NCI-H1930 (cell line): ENCODE results near the gene MORF4L1.
"Not testable (repeated sequence)": the region's sequence is repeated elsewhere in the genome, so short reads cannot be mapped to it uniquely, and the experiment has no call there.

Source experiments
- DNase-seq, 2 experiments: peaks; one replicate each; lab custom pipeline; 2025; lab: John Stamatoyannopoulos, UW

Gene MORF4L1

GRCh38 chr15:78927077-78927790, 54.5 kb downstream of the MORF4L1 start:
- no peak for DNase-seq

GRCh38 chr15:78928176-78928575, 55.5 kb downstream of the MORF4L1 start:
- not testable (repeated sequence) for DNase-seq

GRCh38 chr15:78928616-78929093, 56.0 kb downstream of the MORF4L1 start:
- DNase-seq: no peak

- no peak for DNase-seq
Measured at GRCh38 chr15:78929536-78930264, 57.0 kb downstream of the MORF4L1 start.

- DNase-seq: no peak
Measured at GRCh38 chr15:78930577-78931388, 58.1 kb downstream of the MORF4L1 start.

- DNase-seq: no peak
Measured at GRCh38 chr15:78931439-78932257, 59.0 kb downstream of the MORF4L1 start.

GRCh38 chr15:78932258-78932808, 59.6 kb downstream of the MORF4L1 start:
- no peak for DNase-seq

GRCh38 chr15:78933187-78933822, 60.6 kb downstream of the MORF4L1 start:
- no peak for DNase-seq

- no peak for DNase-seq
Measured at GRCh38 chr15:78933823-78934654, 61.3 kb downstream of the MORF4L1 start.

GRCh38 chr15:78934655-78935023, 61.9 kb downstream of the MORF4L1 start:
- DNase-seq: no peak

- DNase-seq: no peak
Measured at GRCh38 chr15:78937132-78937739, 64.5 kb downstream of the MORF4L1 start.

GRCh38 chr15:78938658-78939488, 66.2 kb downstream of the MORF4L1 start:
- no peak for DNase-seq

- DNase-seq: no peak
Measured at GRCh38 chr15:78942741-78943140, 70.1 kb downstream of the MORF4L1 start.

GRCh38 chr15:78943692-78944091, 71.0 kb downstream of the MORF4L1 start:
- DNase-seq: no peak

GRCh38 chr15:78944202-78944625, 71.5 kb downstream of the MORF4L1 start:
- no peak for DNase-seq

GRCh38 chr15:78944669-78945407, 72.1 kb downstream of the MORF4L1 start, which contains the start of gene CTSH:
TSS of gene CTSH (minus strand) at chr15:78945046. CDS start at chr15:78944981, 65 bp downstream.
- peak; percentile 38 to 65 for DNase-seq

GRCh38 chr15:78946493-78946892, 73.8 kb downstream of the MORF4L1 start:
- no peak for DNase-seq

- DNase-seq: no peak
Measured at GRCh38 chr15:78947506-78947905, 74.8 kb downstream of the MORF4L1 start.
